Mammary epithelial cell (primary cell): ENCODE measurements around the gene NUP98.

Experiments
- CTCF ChIP-seq, 2 donors: IDR thresholded peaks in 1 of 2; conservative IDR thresholded peaks in 1 of 2; 2 replicates each; pipeline ENCODE4 v1.5.1; 2011 to 2012; ENCODE audit warnings: inconsistent platforms in 2 of 2, low read length in 2 of 2, mild to moderate bottlenecking in 2 of 2, control low read depth in 1 of 2, low read depth in 1 of 2; ENCODE audit not compliant: insufficient read depth in 1 of 2; ENCODE audit errors: extremely low read depth in 1 of 2
- EZH2 ChIP-seq: IDR thresholded peaks from 2 replicates; pipeline ENCODE4 v1.6.1; 2012; ENCODE audit warnings: low read length, inconsistent platforms, borderline replicate concordance

- TF ChIP-seq CTCF (conservative IDR thresholded peaks at IDR 0.05 in 1 of 2, IDR thresholded peaks at IDR 0.05 in 1 of 2; ENCODE audit: extremely low read depth in 1 of 2, insufficient read depth in 1 of 2, low read depth in 1 of 2, low read length in 2 of 2) (no peak), EZH2 (no peak)
Observed at GRCh38 chr11:3836903-3837302, 39.5 kb upstream of the NUP98 start.
